Measurements from ENCODE around the gene ASAH2. TPM values are rescaled to one million over a fixed set of nuclear protein-coding genes. Genes with fewer than 3 reads are reported as not detected.

The ASAH2 gene
- total RNA-seq, 1 experiment from 2014 or later: 14.0 TPM

GRCh38 chr10:50281967-50282522 is 30.7 kb upstream of the ASAH2 start:
- Histone ChIP-seq H3K9me3 (ENCODE audit: low read length) (no peaks in the 10 kb centered on the region), H4K20me1 (ENCODE audit: low read length) (no peaks in the 10 kb centered on the region), H3K27me3 (ENCODE audit: low read length) (no peaks in the 10 kb centered on the region), H2AFZ (ENCODE audit: low read length) (no peak overlapping the region), H3K4me1 (ENCODE audit: insufficient read depth, low read length) (peaks cover 6% of the 10 kb centered on the region), H3K79me2 (ENCODE audit: low read length) (no peaks in the 10 kb centered on the region), H3K9me2 (replicated peaks; ENCODE audit: low read length) (no peaks in the 10 kb centered on the region), H3F3A (ENCODE audit: low read length, unreplicated experiment) (no peaks in the 10 kb centered on the region), H3K9ac (ENCODE audit: low read length) (no peak overlapping the region), H3K4me3 (ENCODE audit: low read length) (no peak overlapping the region), H3K36me3 (ENCODE audit: low read depth, low read length) (no peaks in the 10 kb centered on the region), H3K27ac (ENCODE audit: low read length) (no peak overlapping the region), H3K4me2 (ENCODE audit: low read length) (no peak overlapping the region)
- BruUV-seq (replicated peaks): no TSS peak
- ChIA-PET POLR2A (ENCODE audit: unreplicated experiment) (no interaction called here), CTCF (no interaction called here)
- no peak for TF ChIP-seq CTCF (conservative IDR thresholded peaks at IDR 0.05; ENCODE audit: low read depth, low read length)
- TF ChIP-seq EZH2 (IDR thresholded peaks at IDR 0.05; ENCODE audit: low read length, unreplicated experiment): no peak
- TF ChIP-seq EZH2phosphoT487 (IDR thresholded peaks at IDR 0.05; ENCODE audit: borderline replicate concordance, low read length): no peak
- DNase-seq (no peak), ATAC-seq (no peak)
- intact Hi-C loops (cut with micrococcal nuclease): no loop called here

GRCh38 chr10:50281210-50281966 is 30.1 kb upstream of the ASAH2 start:
- Histone ChIP-seq H4K20me1 (ENCODE audit: low read length) (no peaks in the 10 kb centered on the region), H3K79me2 (ENCODE audit: low read length) (no peaks in the 10 kb centered on the region), H2AFZ (ENCODE audit: low read length) (no peak overlapping the region), H3K36me3 (ENCODE audit: low read depth, low read length) (no peaks in the 10 kb centered on the region), H3K4me3 (ENCODE audit: low read length) (no peak overlapping the region), H3K27me3 (ENCODE audit: low read length) (no peaks in the 10 kb centered on the region), H3K9me3 (ENCODE audit: low read length) (no peaks in the 10 kb centered on the region), H3K4me1 (ENCODE audit: insufficient read depth, low read length) (peaks cover 6% of the 10 kb centered on the region), H3F3A (ENCODE audit: low read length, unreplicated experiment) (no peaks in the 10 kb centered on the region), H3K27ac (ENCODE audit: low read length) (no peak overlapping the region), H3K9ac (ENCODE audit: low read length) (no peak overlapping the region), H3K4me2 (ENCODE audit: low read length) (no peak overlapping the region), H3K9me2 (replicated peaks; ENCODE audit: low read length) (no peaks in the 10 kb centered on the region)
- POLR2A ChIA-PET (ENCODE audit: unreplicated experiment): no interaction called here
- intact Hi-C loops (cut with micrococcal nuclease): no loop called here
- no peak for TF ChIP-seq EZH2phosphoT487 (IDR thresholded peaks at IDR 0.05; ENCODE audit: borderline replicate concordance, low read length)
- no peak for TF ChIP-seq EZH2 (IDR thresholded peaks at IDR 0.05; ENCODE audit: low read length, unreplicated experiment)
- ATAC-seq (no peak), DNase-seq (no peak)
- CTCF ChIA-PET: no interaction called here
- no TSS peak for BruUV-seq (replicated peaks)

GRCh38 chr10:50280049-50280841 is 28.9 kb upstream of the ASAH2 start:
- no peaks in the 10 kb centered on the region for H3K27me3 ChIP-seq (ENCODE audit: low read length)
- no peaks in the 10 kb centered on the region for H4K20me1 ChIP-seq (ENCODE audit: low read length)
- H3K9me3 ChIP-seq (ENCODE audit: low read length): no peaks in the 10 kb centered on the region
- CTCF ChIA-PET: no interaction called here
- H2AFZ ChIP-seq (ENCODE audit: low read length): no peak overlapping the region
- no peak overlapping the region for H3K4me3 ChIP-seq (ENCODE audit: low read length)
- no peak for TF ChIP-seq EZH2phosphoT487 (IDR thresholded peaks at IDR 0.05; ENCODE audit: borderline replicate concordance, low read length)
- TF ChIP-seq EZH2 (IDR thresholded peaks at IDR 0.05; ENCODE audit: low read length, unreplicated experiment): no peak
- no peak for TF ChIP-seq CTCF (conservative IDR thresholded peaks at IDR 0.05; ENCODE audit: low read depth, low read length)
- H3F3A ChIP-seq (ENCODE audit: low read length, unreplicated experiment): no peaks in the 10 kb centered on the region
- DNase-seq (no peak), ATAC-seq (no peak)
- peaks cover 6% of the 10 kb centered on the region for H3K4me1 ChIP-seq (ENCODE audit: insufficient read depth, low read length)
- H3K27ac ChIP-seq (ENCODE audit: low read length): no peak overlapping the region
- BruUV-seq (replicated peaks): no TSS peak
- intact Hi-C loops (cut with micrococcal nuclease): no loop called here
- H3K79me2 ChIP-seq (ENCODE audit: low read length): no peaks in the 10 kb centered on the region
- POLR2A ChIA-PET (ENCODE audit: unreplicated experiment): no interaction called here
- no peaks in the 10 kb centered on the region for H3K36me3 ChIP-seq (ENCODE audit: low read depth, low read length)
- H3K9me2 ChIP-seq (replicated peaks; ENCODE audit: low read length): no peaks in the 10 kb centered on the region
- no peak overlapping the region for H3K4me2 ChIP-seq (ENCODE audit: low read length)
- no peak overlapping the region for H3K9ac ChIP-seq (ENCODE audit: low read length)

Measured in PC-3 (cell line).